BJ (cell line): ENCODE measurements around the gene PRR19. TPM values are rescaled to one million over a fixed set of nuclear protein-coding genes. Genes with fewer than 3 reads are reported as not detected.
"Not testable (repeated sequence)": the region's sequence is repeated elsewhere in the genome, so short reads cannot be mapped to it uniquely, and the experiment has no call there.

Experiments used
- CTCF ChIA-PET: fragments of 350-600 bp; formaldehyde crosslinking; extraction: SDS; loops from one replicate; lab custom pipeline; 2021; ENCODE audit warnings: antibody characterized with exemption, inconsistent platforms; lab: Yijun Ruan, JAX
- POLR2A ChIA-PET: fragments of 300-600 bp; sonication (Branson Sonifier 250); formaldehyde crosslinking; extraction: SDS; loops from one replicate; lab custom pipeline; 2021; ENCODE audit warnings: antibody characterized with exemption; lab: Charles Lee
- DNase-seq: peaks from one replicate; pipeline ENCODE4 v3.0.0-alpha.2; 2011; ENCODE audit warnings: low read depth
- H3K27me3 ChIP-seq: 2 replicates; pipeline ENCODE4 v1.6.0; 2011; ENCODE audit warnings: low read length; ENCODE audit not compliant: control insufficient read depth, insufficient read depth
- H3K36me3 ChIP-seq: 2 replicates; pipeline ENCODE4 v1.5.1; 2011; ENCODE audit warnings: low read length; ENCODE audit not compliant: control insufficient read depth, insufficient read depth
- H3K4me3 ChIP-seq: 2 replicates; pipeline ENCODE4 v1.5.1; 2011; ENCODE audit warnings: low read depth, mild to moderate bottlenecking, control low read depth, low read length
- CTCF ChIP-seq: IDR thresholded peaks from 2 replicates; pipeline ENCODE4 v1.5.1; 2011; ENCODE audit warnings: low read depth, mild to moderate bottlenecking, control low read depth, inconsistent platforms, low read length, moderate library complexity; ENCODE audit not compliant: insufficient read depth
- polyA plus RNA-seq: library from polyadenylated mRNA; depleted of rRNA; stranded (reverse); fragments of >200 nt; gene quantifications from 2 replicates; pipeline ENCODE4 v1.2.3, GENCODE V29; 2011

The PRR19 gene
- polyA plus RNA-seq, 1 experiment: 0.93 TPM

- peak; percentile 38 for DNase-seq
- Histone ChIP-seq H3K27me3 (no peaks in the 10 kb centered on the region), H3K4me3 (peak within 1 kb of the TSS; percentile 100), H3K36me3 (peaks cover 1% of the 10 kb centered on the region; the same call in 1 of the 2 replicates)
- ChIA-PET POLR2A (no interaction called here), CTCF (interaction anchor here (1.1 to 1.9 kb wide), 4 partner anchors 9 to 146 kb away, joined by 3 to 10 read pairs (median 7); no protein-coding TSS in a partner anchor)
- no peak for TF ChIP-seq CTCF
Measured at GRCh38 chr19:42254850-42255765, 46.8 kb upstream of the PRR19 start, which contains the start of gene ERF. Gene ERF, minus strand, starts transcription at chr19:42255128. Its CDS starts 129 bp downstream, at chr19:42254999.

GRCh38 chr19:42255766-42256745 lies 45.9 kb upstream of the PRR19 start:
- ChIA-PET CTCF (interaction anchor here (0.6 to 1.9 kb wide), 6 partner anchors 10 to 148 kb away, joined by 3 to 10 read pairs (median 4); no protein-coding TSS in a partner anchor), POLR2A (interaction anchor here (0.5 kb wide), 1 partner anchor 578 kb away, joined by 5 read pairs; no protein-coding TSS in a partner anchor)
- H3K36me3 ChIP-seq: no peaks in the 10 kb centered on the region
- DNase-seq: no peak
- peak overlapping the region; percentile 100 for H3K4me3 ChIP-seq
- no peaks in the 10 kb centered on the region for H3K27me3 ChIP-seq
- TF ChIP-seq CTCF: no peak

GRCh38 chr19:42257842-42258241 lies 44.1 kb upstream of the PRR19 start:
- not testable (repeated sequence) for DNase-seq, H3K27me3 ChIP-seq, H3K36me3 ChIP-seq, H3K4me3 ChIP-seq
- ChIA-PET POLR2A (interaction anchor here (0.6 to 0.7 kb wide), 2 partner anchors 18 to 58 kb away, joined by 8 to 13 read pairs; no protein-coding TSS in a partner anchor), CTCF (interaction anchor here (1.0 to 1.6 kb wide), 3 partner anchors 12 to 38 kb away, joined by 3 to 4 read pairs (median 3); no protein-coding TSS in a partner anchor)

- ChIA-PET POLR2A (no interaction called here), CTCF (interaction anchor here (1.3 kb wide), 1 partner anchor 16 kb away, joined by 3 read pairs; no protein-coding TSS in a partner anchor)
- no peak for DNase-seq
- Histone ChIP-seq H3K36me3 (no peaks in the 10 kb centered on the region), H3K4me3 (no peak overlapping the region), H3K27me3 (no peaks in the 10 kb centered on the region)
- no peak for TF ChIP-seq CTCF
Measured at GRCh38 chr19:42261763-42262162, 40.2 kb upstream of the PRR19 start.

GRCh38 chr19:42266105-42266504 lies 35.8 kb upstream of the PRR19 start:
- DNase-seq, H3K27me3 ChIP-seq, H3K36me3 ChIP-seq, H3K4me3 ChIP-seq, POLR2A ChIA-PET: not testable (repeated sequence)
- CTCF ChIA-PET: interaction anchor here (0.7 to 1.0 kb wide), 2 partner anchors 10 to 13 kb away, joined by 3 to 4 read pairs; no protein-coding TSS in a partner anchor

GRCh38 chr19:42266928-42267603 lies 34.9 kb upstream of the PRR19 start:
- H3K27me3 ChIP-seq, H3K36me3 ChIP-seq, DNase-seq, H3K4me3 ChIP-seq, POLR2A ChIA-PET: not testable (repeated sequence)
- CTCF ChIA-PET: interaction anchor here (0.9 to 1.0 kb wide), 2 partner anchors 13 to 21 kb away, joined by 3 to 8 read pairs; no protein-coding TSS in a partner anchor
